Colonic mucosa (tissue), 4 donors: Measurements from ENCODE around the gene GOLPH3L. TPM values are rescaled to one million over a fixed set of nuclear protein-coding genes. Genes with fewer than 3 reads are reported as not detected.

Experiments used
- DNase-seq: peaks from one replicate; pipeline ENCODE4 v3.0.0-alpha.2; 2020
- H3K27ac ChIP-seq: fragments of 200-600 bp; one replicate; pipeline ENCODE4 v1.8.0; 2021
- H3K27me3 ChIP-seq: fragments of 200-600 bp; one replicate; pipeline ENCODE4 v1.8.0; 2021
- H3K36me3 ChIP-seq: fragments of 200-600 bp; one replicate; pipeline ENCODE4 v1.8.0; 2021
- H3K4me1 ChIP-seq: fragments of 200-600 bp; one replicate; pipeline ENCODE4 v1.8.0; 2021; ENCODE audit warnings: mild to moderate bottlenecking
- H3K4me3 ChIP-seq: fragments of 200-600 bp; one replicate; pipeline ENCODE4 v1.8.0; 2021
- H3K9ac ChIP-seq, 2 donors: one replicate each; pipeline ENCODE4 v1.7.0; 2013; ENCODE audit warnings: control low read depth in 2 of 2, low read depth in 2 of 2, low read length in 2 of 2
- H3K9me3 ChIP-seq: fragments of 200-600 bp; one replicate; pipeline ENCODE4 v1.8.0; 2021
- CTCF ChIP-seq: fragments of 200-600 bp; IDR thresholded peaks from one replicate; pipeline ENCODE4 v1.8.0; 2022; ENCODE audit warnings: antibody characterized with exemption, mild to moderate bottlenecking
- intact Hi-C: fragments of 100-400 bp; cut with DNase I; formaldehyde crosslinking; loops from one replicate; pipeline ENCODE4 v1.14.1; 2022
- total RNA-seq, 2 donors: library from RNA; stranded (reverse); fragmentation: NEBNext Ultra II Directional in 1 of 2; extraction: Animal tissue kit (Norgen Biotek cat#: 25700) in 1 of 2; gene quantifications; one replicate each; pipeline ENCODE4 v1.2.1, GENCODE V29; 2021
- donor health status: healthy.
- donor health status: DM: no; HTN: no; CAD: no.
- donor health status: DM: no; HTN: no; CAD: no.

Gene GOLPH3L
- 100 to 1,000 TPM in 1 of 2 donors, 10 to 100 TPM in 1; 70.0 to 101 TPM for total RNA-seq

GRCh38 chr1:150696995-150697927 is at the start of gene GOLPH3L:
GOLPH3L (minus strand) TSS chr1:150697154; CDS start chr1:150694838, 2,316 bp downstream.
- no peak for TF ChIP-seq CTCF
- intact Hi-C loops, result no loop called here
- Histone ChIP-seq H3K9me3 (no peaks in the 10 kb centered on the region), H3K9ac (peak within 1 kb of the TSS in 1 of 2 donors; percentile 68), H3K27ac (peak within 1 kb of the TSS; percentile 78), H3K27me3 (no peaks in the 10 kb centered on the region), H3K4me1 (no peaks in the 10 kb centered on the region), H3K4me3 (peak within 1 kb of the TSS; percentile 48), H3K36me3 (no peaks in the 10 kb centered on the region)
- DNase-seq, result peak; percentile 98

- intact Hi-C loops, result no loop called here
- H3K4me3 ChIP-seq, result no peak overlapping the region
- no peaks in the 10 kb centered on the region for H3K9me3 ChIP-seq
- no peak overlapping the region for H3K27ac ChIP-seq
- DNase-seq, result no peak
- no peaks in the 10 kb centered on the region for H3K27me3 ChIP-seq
- no peak overlapping the region for H3K9ac ChIP-seq
- H3K4me1 ChIP-seq, result no peaks in the 10 kb centered on the region
- no peaks in the 10 kb centered on the region for H3K36me3 ChIP-seq
- TF ChIP-seq CTCF, result no peak
Observed at GRCh38 chr1:150730130-150730721, 33.3 kb upstream of the GOLPH3L start.

GRCh38 chr1:150724336-150724735 is 27.4 kb upstream of the GOLPH3L start:
- no peaks in the 10 kb centered on the region for H3K27me3 ChIP-seq
- no peak for DNase-seq
- intact Hi-C loops, result no loop called here
- H3K4me3 ChIP-seq, result no peak overlapping the region
- no peaks in the 10 kb centered on the region for H3K36me3 ChIP-seq
- H3K9me3 ChIP-seq, result no peaks in the 10 kb centered on the region
- TF ChIP-seq CTCF, result no peak
- no peak overlapping the region for H3K9ac ChIP-seq
- no peaks in the 10 kb centered on the region for H3K4me1 ChIP-seq
- no peak overlapping the region for H3K27ac ChIP-seq

GRCh38 chr1:150720703-150721102 is 23.7 kb upstream of the GOLPH3L start, which contains the start of gene HORMAD1:
HORMAD1 (minus strand) TSS chr1:150720895; CDS start chr1:150719505, 1,390 bp downstream.
- no peaks in the 10 kb centered on the region for H3K27me3 ChIP-seq
- no peak within 1 kb of the TSS for H3K9ac ChIP-seq
- H3K4me3 ChIP-seq, result no peak within 1 kb of the TSS
- no peaks in the 10 kb centered on the region for H3K9me3 ChIP-seq
- TF ChIP-seq CTCF, result no peak
- no peak within 1 kb of the TSS for H3K27ac ChIP-seq
- H3K4me1 ChIP-seq, result no peaks in the 10 kb centered on the region
- intact Hi-C loops, result no loop called here
- H3K36me3 ChIP-seq, result no peaks in the 10 kb centered on the region
- DNase-seq, result no peak

GRCh38 chr1:150720098-150720497 is 23.1 kb upstream of the GOLPH3L start:
- no peaks in the 10 kb centered on the region for H3K27me3 ChIP-seq
- no peak overlapping the region for H3K4me3 ChIP-seq
- H3K9ac ChIP-seq, result no peak overlapping the region
- H3K4me1 ChIP-seq, result no peaks in the 10 kb centered on the region
- no peak overlapping the region for H3K27ac ChIP-seq
- no peak for DNase-seq
- intact Hi-C loops, result no loop called here
- no peaks in the 10 kb centered on the region for H3K9me3 ChIP-seq
- no peaks in the 10 kb centered on the region for H3K36me3 ChIP-seq
- no peak for TF ChIP-seq CTCF
